ENCODE measurements around the gene IFI44L.

IFI44L gene

DNA sequence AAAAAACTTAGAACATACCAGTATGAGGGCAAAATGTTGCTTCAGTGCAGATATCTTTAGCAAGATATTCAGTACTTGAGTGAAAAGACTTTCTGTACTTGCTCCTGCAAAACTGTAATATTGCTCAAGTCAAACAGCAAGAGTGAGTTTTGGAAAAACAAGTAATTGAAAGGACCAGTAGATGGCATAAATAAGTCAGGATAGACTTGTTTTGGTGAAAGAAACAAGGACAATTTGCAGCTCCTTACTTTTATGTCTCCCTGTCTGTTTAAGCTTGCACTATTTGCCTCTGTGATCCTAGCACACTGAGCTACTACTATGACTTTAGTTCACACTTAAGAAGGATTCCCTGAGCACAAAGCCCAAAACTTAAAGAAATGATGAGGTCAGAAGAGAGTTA is 68.4 kb downstream of the IFI44L start:
- no peak for DNase-seq (ENCODE audit: low read depth)

DNA sequence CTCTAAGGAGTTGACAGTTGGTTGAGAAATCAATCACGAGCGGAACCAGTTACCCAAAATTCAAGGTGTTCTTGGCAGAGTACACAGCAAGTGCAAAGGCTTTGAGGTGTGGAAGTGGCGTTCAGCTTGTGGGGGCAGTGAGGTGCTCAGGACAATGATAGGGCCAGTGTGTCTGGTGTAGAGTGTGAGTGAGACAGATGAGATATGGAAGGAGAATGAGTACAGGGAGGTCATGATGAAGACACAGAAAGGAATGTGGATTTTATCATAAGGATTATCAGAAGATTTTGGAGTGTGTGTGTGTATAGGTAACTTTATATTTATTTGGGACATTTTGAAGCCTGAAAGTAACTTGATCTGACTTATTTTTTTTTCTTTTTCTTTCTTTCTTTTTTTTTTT is 70.3 kb downstream of the IFI44L start:
- DNase-seq (ENCODE audit: low read depth), result no peak

- DNase-seq (ENCODE audit: low read depth), result no peak
These were observed 71.9 kb downstream of the IFI44L start for GRCh38 chr1:78691995-78692747.
